GM10266 (cell line): Measurements from ENCODE around the gene REXO2.

Experiments
- DNase-seq: peaks from one replicate; pipeline ENCODE4 v3.0.0; 2012; ENCODE audit errors: extremely low spot score
- TF ChIP-seq, protein P1 (sequence below): IDR thresholded peaks from 2 replicates; pipeline ENCODE4 v1.5.1; 2012; ENCODE audit warnings: mild to moderate bottlenecking, low read depth; ENCODE audit not compliant: control insufficient read depth, insufficient read depth; ENCODE audit errors: missing control alignments

Gene REXO2

DNA sequence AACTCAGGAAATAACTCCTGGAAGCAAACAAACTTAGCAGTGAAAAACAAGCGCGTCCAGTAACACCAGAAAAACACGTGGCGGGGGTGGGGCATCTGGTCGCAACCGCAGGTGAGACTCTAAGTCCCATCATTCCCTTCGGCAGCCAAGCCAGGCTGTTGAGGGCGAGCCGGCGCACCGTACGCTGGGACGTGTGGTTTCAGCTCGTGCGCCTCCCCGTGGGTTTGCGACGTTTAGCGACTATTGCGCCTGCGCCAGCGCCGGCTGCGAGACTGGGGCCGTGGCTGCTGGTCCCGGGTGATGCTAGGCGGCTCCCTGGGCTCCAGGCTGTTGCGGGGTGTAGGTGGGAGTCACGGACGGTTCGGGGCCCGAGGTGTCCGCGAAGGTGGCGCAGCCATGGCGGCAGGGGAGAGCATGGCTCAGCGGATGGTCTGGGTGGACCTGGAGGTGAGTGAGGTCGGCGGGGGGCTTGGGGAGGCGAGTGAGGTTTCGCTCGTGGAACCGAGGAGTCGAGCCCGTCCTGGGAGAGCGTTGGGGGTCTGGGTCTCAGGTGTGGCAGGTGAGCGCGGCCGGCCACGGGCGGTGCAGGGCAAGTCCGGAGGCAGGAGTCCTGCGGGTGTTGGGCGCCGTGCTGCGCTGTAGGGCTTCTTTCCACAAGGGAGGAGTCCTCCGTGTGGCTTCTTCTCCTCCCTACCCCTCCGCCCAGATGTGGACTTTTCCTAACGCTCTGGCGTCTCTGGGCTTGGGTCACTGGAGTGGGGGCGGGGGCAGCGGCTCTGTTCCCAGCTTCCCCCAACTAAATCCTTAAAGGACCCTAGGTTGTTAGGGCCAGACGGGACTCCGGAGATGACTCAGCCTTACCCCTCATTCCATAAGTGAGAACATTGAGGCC, at the start of gene REXO2:
Gene REXO2 (plus strand): TSS at position 239 of the 892 bp plus-strand sequence. CDS start 62 bp downstream, at position 301.
- DNase-seq: peak; percentile 90
- TF ChIP-seq, protein P1, sequence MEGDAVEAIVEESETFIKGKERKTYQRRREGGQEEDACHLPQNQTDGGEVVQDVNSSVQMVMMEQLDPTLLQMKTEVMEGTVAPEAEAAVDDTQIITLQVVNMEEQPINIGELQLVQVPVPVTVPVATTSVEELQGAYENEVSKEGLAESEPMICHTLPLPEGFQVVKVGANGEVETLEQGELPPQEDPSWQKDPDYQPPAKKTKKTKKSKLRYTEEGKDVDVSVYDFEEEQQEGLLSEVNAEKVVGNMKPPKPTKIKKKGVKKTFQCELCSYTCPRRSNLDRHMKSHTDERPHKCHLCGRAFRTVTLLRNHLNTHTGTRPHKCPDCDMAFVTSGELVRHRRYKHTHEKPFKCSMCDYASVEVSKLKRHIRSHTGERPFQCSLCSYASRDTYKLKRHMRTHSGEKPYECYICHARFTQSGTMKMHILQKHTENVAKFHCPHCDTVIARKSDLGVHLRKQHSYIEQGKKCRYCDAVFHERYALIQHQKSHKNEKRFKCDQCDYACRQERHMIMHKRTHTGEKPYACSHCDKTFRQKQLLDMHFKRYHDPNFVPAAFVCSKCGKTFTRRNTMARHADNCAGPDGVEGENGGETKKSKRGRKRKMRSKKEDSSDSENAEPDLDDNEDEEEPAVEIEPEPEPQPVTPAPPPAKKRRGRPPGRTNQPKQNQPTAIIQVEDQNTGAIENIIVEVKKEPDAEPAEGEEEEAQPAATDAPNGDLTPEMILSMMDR: peak; percentile 22

DNA sequence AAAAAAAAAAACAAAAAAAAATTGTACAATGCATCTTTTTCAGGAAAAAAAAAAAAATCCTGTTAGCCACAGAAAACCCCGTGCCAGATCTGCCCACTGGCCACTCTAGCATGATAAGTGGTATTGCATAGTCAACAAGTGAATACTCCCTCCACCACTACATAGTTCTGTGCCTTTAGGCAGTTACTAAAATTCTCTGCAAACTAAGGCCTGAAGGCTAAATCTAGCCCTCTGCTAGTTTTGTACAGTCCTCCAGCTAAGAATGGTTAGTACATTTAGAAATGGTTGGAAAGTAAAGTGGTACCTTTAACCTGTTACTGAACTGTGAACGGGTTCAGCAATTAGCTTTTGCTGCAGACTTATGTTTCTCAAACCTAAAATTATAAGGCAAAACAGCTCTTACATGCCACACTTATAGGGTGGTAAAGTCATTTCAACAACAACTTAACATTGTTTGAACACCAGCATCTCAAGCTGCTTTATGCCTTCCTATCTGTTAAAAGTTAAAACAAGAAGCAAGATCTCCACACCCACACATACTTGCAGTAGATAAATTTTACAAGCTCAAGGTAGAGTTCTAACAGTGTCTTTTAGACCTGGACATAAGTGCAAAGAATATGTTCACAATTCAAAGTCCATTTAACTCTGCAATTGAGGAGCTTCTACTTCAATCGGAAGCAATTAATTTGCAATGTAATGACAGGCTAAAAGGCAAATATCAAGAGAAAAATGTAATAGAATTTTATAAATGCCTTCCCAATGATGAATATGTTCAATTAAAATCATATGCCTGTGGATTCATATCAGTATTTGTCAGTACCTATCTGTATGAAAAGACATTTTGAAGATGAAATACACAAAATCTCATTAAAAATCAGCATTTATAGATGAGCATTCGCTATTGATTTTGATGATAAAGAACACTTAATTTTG, 46.3 kb upstream of the REXO2 start:
- no peak for DNase-seq
- TF ChIP-seq, protein P1: no peak

DNA sequence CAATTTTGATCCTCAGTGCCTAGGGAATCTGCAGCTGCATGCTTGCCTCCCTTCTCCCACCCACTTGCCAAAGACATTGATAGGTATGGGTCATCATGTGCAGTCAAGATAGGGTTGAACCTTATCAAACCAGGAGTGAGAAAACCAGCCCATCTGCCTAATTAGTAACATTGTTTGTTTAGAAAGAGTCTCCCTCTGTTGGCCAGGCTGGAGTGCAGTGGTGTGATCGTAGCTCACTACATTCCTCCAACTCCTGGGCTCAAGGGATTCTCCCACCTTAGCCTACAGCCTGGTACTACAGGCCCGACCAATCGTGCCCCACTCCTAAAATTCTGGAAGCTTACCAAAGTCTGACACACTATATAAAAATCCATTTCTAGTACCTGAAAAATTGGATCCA, 43.5 kb upstream of the REXO2 start:
- TF ChIP-seq, protein P1: no peak
- DNase-seq: no peak

DNA sequence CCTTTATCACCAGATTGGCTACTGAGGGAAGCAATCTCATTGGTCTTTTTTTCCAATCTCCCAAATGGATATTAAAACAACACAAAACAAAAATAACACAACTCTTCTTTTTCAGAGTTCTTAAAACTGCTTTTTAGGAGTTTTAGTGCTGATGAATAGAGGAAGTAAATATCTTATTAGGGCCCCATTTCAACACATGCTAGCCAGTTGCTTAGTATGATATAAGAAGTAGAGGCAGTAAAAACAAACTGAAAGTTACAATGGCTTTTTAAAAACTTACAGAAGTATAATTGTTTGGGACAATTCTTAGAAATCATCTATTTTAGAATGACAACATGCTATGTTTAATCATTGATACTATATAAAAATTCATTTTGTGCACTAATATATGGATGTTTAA, 42.4 kb upstream of the REXO2 start:
- no peak for DNase-seq
- TF ChIP-seq, protein P1: no peak

DNA sequence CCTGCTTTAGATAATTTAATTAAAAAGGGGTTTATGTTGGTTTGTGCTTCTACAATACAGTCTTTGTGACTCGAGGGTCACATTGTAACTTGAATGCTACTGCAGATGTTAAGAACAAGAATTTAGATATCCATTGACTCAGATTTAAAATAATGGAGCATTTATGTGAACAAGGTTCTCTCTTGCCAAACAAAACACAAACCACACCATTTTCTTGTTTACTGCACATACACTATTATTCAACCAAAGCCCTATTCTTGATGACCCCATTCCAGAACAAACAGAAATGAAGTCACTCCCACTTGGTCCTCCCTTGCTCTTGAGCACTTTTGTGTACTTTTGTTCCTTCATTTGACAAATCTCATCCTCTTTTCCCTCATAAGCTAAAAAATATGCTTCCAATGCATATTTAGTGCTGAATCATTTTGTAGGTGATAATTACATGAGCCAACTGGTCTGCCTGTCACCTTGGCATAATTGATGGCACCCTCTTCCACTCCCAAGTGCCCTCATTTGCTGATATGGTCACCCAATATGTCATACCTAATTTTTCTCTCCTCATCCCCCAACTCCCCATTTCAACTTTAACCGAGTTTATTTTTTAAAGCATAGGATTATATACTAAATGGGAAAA, 41.8 kb upstream of the REXO2 start:
- DNase-seq: no peak
- TF ChIP-seq, protein P1: no peak

DNA sequence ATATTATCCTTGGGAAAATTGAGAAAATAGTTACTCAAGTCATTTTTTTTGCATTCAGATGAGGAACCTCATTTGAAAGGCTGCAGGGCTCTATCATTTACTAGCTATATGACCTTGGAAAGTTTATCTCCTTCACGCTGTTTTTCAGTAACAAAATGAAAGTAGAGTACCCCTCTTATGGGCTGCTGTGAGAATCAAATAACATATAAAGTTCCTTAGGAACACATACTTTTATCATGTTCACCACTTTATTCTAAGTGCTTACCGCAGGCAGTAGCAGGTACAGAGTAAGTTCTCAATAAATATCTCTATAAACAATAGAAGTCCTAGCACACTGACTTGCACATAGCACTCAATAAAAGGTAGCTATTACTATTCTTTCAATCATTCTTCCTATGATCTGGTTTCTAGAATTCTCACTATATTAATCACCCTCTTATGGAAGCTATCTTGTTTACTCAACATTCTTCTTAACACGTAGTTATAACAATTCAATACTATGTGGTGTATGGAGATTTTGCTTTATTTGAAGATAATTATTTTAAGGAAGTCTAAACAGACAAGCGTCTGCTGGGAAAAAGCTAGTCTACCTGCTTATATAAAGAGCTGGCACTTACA, 40.9 kb upstream of the REXO2 start:
- DNase-seq: no peak
- TF ChIP-seq, protein P1: no peak
